Measurements from ENCODE around the gene GAREM1.
"Not testable (repeated sequence)": the region's sequence is repeated elsewhere in the genome, so short reads cannot be mapped to it uniquely, and the experiment has no call there.

Gene GAREM1

GRCh38 chr18:32470714-32471633 lies at the start of gene GAREM1:
Gene GAREM1, minus strand, starts transcription at chr18:32470882. Its CDS starts 454 bp downstream, at chr18:32470428.
- DNase-seq (ENCODE audit: low read depth in 3 of 3), result peak; percentile 36 to 53 (median 37)

DNA sequence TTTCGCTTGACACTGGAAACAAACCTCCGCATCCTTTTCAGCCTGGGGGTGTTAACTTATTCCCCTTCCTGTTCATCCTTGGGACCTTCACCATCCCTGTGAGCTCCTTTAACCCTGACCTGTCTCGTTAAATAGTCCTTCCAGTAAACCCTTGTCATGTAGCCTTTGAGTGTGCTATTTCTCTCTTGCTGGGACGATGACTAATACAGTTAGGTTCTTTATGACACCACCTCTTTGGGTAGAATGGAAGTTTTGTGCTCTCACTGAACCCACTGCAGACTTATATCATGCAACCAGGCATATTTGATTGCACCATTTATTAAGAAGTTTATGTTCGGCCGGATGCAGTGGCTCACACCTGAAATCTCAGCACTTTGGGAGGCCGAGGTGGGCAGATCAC lies 40.5 kb upstream of the GAREM1 start:
- no peak for DNase-seq (ENCODE audit: low read depth in 3 of 3)

- DNase-seq (ENCODE audit: low read depth in 3 of 3), result no peak
Measured at GRCh38 chr18:32509111-32509510, 38.4 kb upstream of the GAREM1 start.

GRCh38 chr18:32507093-32507492 lies 36.4 kb upstream of the GAREM1 start:
- no peak for DNase-seq (ENCODE audit: low read depth in 3 of 3)

- DNase-seq (ENCODE audit: low read depth in 3 of 3), result no peak
Measured at GRCh38 chr18:32502014-32502413, 31.3 kb upstream of the GAREM1 start.

- DNase-seq (ENCODE audit: low read depth in 3 of 3), result not testable (repeated sequence)
Measured at GRCh38 chr18:32501242-32501641, 30.6 kb upstream of the GAREM1 start.

- DNase-seq (ENCODE audit: low read depth in 3 of 3), result no peak
Measured at GRCh38 chr18:32483002-32483401, 12.3 kb upstream of the GAREM1 start.

GRCh38 chr18:32482117-32482516 lies 11.4 kb upstream of the GAREM1 start:
- DNase-seq (ENCODE audit: low read depth in 3 of 3), result no peak

DNA sequence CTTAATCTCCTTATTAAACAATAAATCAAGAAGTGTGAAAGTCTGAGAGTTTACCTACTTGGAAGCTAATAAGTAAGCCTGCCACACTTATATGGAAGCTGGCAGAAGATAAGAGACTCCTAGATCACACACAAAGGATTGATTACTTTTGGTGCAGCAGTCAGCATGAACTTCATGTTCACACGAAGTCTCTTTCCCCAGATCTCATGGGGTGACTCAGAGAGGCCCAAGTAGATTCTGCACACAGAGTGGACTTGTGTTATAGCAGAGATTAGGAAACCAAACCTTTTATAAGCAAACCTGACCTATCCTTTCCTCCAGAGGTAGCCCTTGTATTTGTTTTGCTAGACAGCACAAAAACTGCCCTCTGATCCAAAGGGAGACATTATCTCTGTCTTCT lies 9.9 kb upstream of the GAREM1 start:
- DNase-seq (ENCODE audit: low read depth in 3 of 3), result no peak

GRCh38 chr18:32478807-32479206 lies 8.1 kb upstream of the GAREM1 start:
- DNase-seq (ENCODE audit: low read depth in 3 of 3), result no peak

GRCh38 chr18:32478317-32478716 lies 7.6 kb upstream of the GAREM1 start:
- DNase-seq (ENCODE audit: low read depth in 3 of 3), result no peak

DNA sequence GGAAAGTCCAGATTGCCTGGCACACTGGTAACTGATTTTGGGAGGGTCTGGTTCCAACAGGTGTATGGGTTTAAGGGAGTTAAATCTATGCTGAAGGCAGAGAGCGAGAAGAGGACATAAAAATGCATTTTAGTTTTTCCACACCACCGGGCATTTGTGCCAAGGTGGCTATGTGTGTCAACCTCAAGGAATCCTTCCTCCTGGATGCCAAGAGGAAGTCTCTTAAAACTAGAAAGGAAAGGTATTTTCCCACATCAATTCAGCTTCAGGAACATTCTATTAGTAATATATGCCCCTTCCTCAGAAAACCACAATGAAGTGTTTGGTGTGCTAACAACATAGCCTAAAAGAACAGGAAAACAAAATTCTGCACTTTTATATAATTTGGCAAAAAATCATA lies 5.4 kb upstream of the GAREM1 start:
- no peak for DNase-seq (ENCODE audit: low read depth in 3 of 3)

GRCh38 chr18:32475069-32475468 lies 4.4 kb upstream of the GAREM1 start:
- not testable (repeated sequence) for DNase-seq (ENCODE audit: low read depth in 3 of 3)

- DNase-seq (ENCODE audit: low read depth in 3 of 3), result no peak
Measured at GRCh38 chr18:32473325-32473724, 2.6 kb upstream of the GAREM1 start.

GRCh38 chr18:32472841-32473240 lies 2.2 kb upstream of the GAREM1 start:
- no peak for DNase-seq (ENCODE audit: low read depth in 3 of 3)

DNA sequence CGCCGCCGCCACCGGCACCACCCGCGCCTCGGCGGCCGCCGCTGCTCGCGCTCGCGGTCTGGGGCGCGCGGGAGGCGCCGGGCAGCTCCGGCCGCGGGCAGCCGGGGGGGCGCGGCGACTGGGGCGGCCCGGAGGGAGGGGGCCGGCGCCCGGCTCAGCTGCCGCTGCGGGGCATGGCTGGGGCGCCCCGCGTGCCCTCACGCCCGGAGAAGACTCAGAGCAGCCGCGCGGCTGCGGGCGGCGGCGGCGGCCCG lies 295 bp downstream of the GAREM1 start:
- DNase-seq (ENCODE audit: low read depth in 3 of 3), result no peak

DNA sequence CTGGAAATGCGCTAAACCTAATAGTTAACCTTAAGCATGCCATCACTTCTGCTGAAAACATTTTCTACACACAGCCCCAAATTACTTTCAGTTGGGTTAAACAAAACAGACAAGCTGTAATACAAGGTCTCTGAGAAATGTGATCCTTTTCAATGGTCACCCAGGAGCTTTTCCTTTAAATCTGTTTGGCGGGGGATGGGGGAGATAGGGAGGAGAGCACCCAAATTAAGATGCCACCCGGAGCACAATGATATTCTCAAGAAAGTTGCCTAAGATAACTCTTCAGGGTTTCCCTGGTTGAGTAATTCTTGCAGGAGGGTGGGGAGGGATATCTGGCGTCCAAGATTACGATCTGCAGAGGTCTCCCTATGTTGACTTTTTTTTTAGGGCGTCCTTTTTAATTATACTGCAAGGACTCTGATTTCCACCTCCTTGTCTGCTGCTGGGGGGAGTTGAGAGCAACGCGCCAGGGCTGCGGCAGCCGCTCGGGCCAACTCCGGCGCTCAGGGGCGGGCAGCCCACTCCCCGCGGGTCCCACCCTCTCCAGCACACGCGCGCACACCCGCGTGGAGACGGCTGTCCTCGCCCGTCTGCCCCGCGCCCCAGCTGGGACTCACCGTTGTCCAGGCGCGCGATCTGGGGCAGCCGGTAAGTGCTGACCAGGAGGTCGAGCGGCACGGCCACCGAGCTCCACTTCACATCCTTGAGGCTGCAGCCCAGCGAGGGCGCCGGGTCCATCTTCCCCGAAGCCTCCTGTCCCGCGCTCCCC lies 807 bp downstream of the GAREM1 start:
- no peak for DNase-seq (ENCODE audit: low read depth in 3 of 3)

- no peak for DNase-seq (ENCODE audit: low read depth in 3 of 3)
Measured at GRCh38 chr18:32469190-32469651, 1.5 kb downstream of the GAREM1 start.

- DNase-seq (ENCODE audit: low read depth in 3 of 3), result no peak
Measured at GRCh38 chr18:32468147-32468845, 2.4 kb downstream of the GAREM1 start.

DNA sequence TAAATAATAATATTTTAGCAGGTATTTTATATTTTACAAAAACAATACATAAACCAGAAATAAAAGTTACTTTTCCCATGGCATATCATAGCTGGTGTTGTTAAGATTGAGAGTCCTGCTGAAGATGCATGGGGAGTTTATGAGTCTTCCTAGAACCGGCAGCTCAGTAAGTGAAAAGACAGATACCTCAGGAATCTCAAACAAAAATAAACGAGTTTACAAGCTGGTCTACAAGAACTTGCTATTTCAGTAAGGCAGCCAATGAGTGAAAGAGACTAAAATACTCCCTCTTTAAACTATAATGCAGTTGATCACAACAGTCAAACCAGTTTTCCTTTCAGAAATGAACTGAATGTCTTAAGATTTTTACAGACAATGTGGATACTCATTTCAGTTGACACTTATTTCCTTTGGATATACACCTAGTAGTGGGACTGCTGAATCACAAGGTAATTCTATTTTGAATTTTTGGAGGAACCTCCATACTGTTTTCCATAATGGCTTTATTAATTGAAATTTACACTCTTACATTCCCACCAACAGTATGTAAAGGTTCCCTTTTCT lies 8.9 kb downstream of the GAREM1 start:
- DNase-seq (ENCODE audit: low read depth in 3 of 3), result no peak

GRCh38 chr18:32460171-32460731 lies 10.4 kb downstream of the GAREM1 start:
- DNase-seq (ENCODE audit: low read depth in 3 of 3), result no peak

All from stimulated activated CD4-positive, alpha-beta T cell treated with anti-CD3 and anti-CD28 coated beads, TNF-alpha, amount 100 ng/mL, for 48 hours (primary cell).